Ishikawa (cell line): ENCODE data around the gene SLC6A6.

Source experiments
- CEBPB ChIP-seq: IDR thresholded peaks from 2 replicates; pipeline ENCODE4 v1.6.1; 2012
- CREB1 ChIP-seq: IDR thresholded peaks from 2 replicates; pipeline ENCODE4 v1.6.1; 2012; ENCODE audit warnings: low read depth
- EGR1 ChIP-seq: IDR thresholded peaks from 2 replicates; pipeline ENCODE4 v1.6.1; 2012
- EP300 ChIP-seq: IDR thresholded peaks from 2 replicates; pipeline ENCODE4 v1.6.1; 2012; ENCODE audit warnings: borderline replicate concordance
- FOXM1 ChIP-seq: IDR thresholded peaks from 2 replicates; pipeline ENCODE4 v1.6.1; 2012; ENCODE audit warnings: low read depth, borderline replicate concordance
- MAX ChIP-seq: IDR thresholded peaks from 2 replicates; pipeline ENCODE4 v1.6.1; 2012
- NFIC ChIP-seq: IDR thresholded peaks from 2 replicates; pipeline ENCODE4 v1.6.1; 2012
- RAD21 ChIP-seq: IDR thresholded peaks from 2 replicates; pipeline ENCODE4 v1.6.1; 2012; ENCODE audit warnings: low read depth
- REST ChIP-seq: IDR thresholded peaks from 2 replicates; pipeline ENCODE4 v1.6.1; 2012; ENCODE audit warnings: low read depth, mild to moderate bottlenecking
- TAF1 ChIP-seq: IDR thresholded peaks from 2 replicates; pipeline ENCODE4 v1.6.1; 2012; ENCODE audit warnings: low read depth, mild to moderate bottlenecking
- TCF12 ChIP-seq: IDR thresholded peaks from 2 replicates; pipeline ENCODE4 v1.6.1; 2012; ENCODE audit warnings: low read depth
- TEAD4 ChIP-seq: IDR thresholded peaks from 2 replicates; pipeline ENCODE4 v1.6.1; 2012
- USF1 ChIP-seq: IDR thresholded peaks from 2 replicates; pipeline ENCODE4 v1.6.1; 2012
- YY1 ChIP-seq: IDR thresholded peaks from 2 replicates; pipeline ENCODE4 v1.6.1; 2012; ENCODE audit warnings: low read depth
- ZBTB7A ChIP-seq: IDR thresholded peaks from 2 replicates; pipeline ENCODE4 v1.6.1; 2012; ENCODE audit warnings: low read depth

The SLC6A6 gene

GRCh38 chr3:14434498-14435151 lies 32.2 kb downstream of the SLC6A6 start:
- TF ChIP-seq USF1 (no peak), REST (no peak), NFIC (no peak), MAX (no peak), TEAD4 (no peak)

GRCh38 chr3:14435175-14436014 lies 33.0 kb downstream of the SLC6A6 start:
- no peak for TF ChIP-seq FOXM1
- TF ChIP-seq TAF1 = no peak
- no peak for TF ChIP-seq EGR1
- no peak for TF ChIP-seq RAD21
- TF ChIP-seq EP300 = no peak
- no peak for TF ChIP-seq USF1
- TF ChIP-seq TEAD4 = no peak
- no peak for TF ChIP-seq CEBPB
- TF ChIP-seq ZBTB7A = no peak
- no peak for TF ChIP-seq NFIC
- TF ChIP-seq REST = no peak

- no peak for TF ChIP-seq YY1
- no peak for TF ChIP-seq NFIC
- TF ChIP-seq CREB1 = no peak
Measured at GRCh38 chr3:14436954-14437281, 34.5 kb downstream of the SLC6A6 start.

GRCh38 chr3:14438262-14438661 lies 35.9 kb downstream of the SLC6A6 start:
- TF ChIP-seq CREB1 (no peak), TCF12 (no peak), EGR1 (no peak), NFIC (no peak), YY1 (no peak), CEBPB (no peak), RAD21 (no peak), TEAD4 (no peak), TAF1 (no peak), MAX (no peak), EP300 (no peak), REST (no peak), USF1 (no peak), ZBTB7A (no peak), FOXM1 (no peak)
